Panc1 (cell line): Measurements from ENCODE around the gene PCTP. TPM values are rescaled to one million over a fixed set of nuclear protein-coding genes. Genes with fewer than 3 reads are reported as not detected.

Experiments
- ATAC-seq: fragments of 200-7000 bp; cut with Tn5 transposase; 2 replicates; pipeline ENCODE4 v1.9.1; 2020; ENCODE audit warnings: mild to moderate bottlenecking, moderate library complexity
- BruUV-seq: library from RNA; stranded (reverse); fragments of 400-500 nt; replicated peaks from 2 replicates; lab custom pipeline; 2021; lab: Mats Ljungman, UMichigan
- CTCF ChIA-PET: fragments of 300-600 bp; sonication (Branson Sonifier 250); formaldehyde crosslinking; loops from one replicate; lab custom pipeline; 2022; ENCODE audit warnings: antibody characterized with exemption; lab: Charles Lee
- POLR2A ChIA-PET: fragments of 300-600 bp; sonication (Branson Sonifier 250); formaldehyde crosslinking; loops from one replicate; lab custom pipeline; 2022; ENCODE audit warnings: antibody characterized with exemption; lab: Charles Lee
- DNase-seq: peaks from one replicate; pipeline ENCODE4 v3.0.0-alpha.2; 2010; ENCODE audit warnings: low read depth, low spot score
- H3K27ac ChIP-seq: 2 replicates; pipeline ENCODE4 v1.5.1; 2011; ENCODE audit warnings: mild to moderate bottlenecking, low read length, inconsistent platforms
- H3K27me3 ChIP-seq: fragments of 200-500 bp; sonication (Bioruptor generic); 2 replicates; pipeline ENCODE4 v1.6.0; 2014; ENCODE audit warnings: low read length, inconsistent platforms; ENCODE audit not compliant: control insufficient read depth, insufficient read depth
- H3K36me3 ChIP-seq: fragments of 200-500 bp; sonication (Bioruptor generic); 2 replicates; pipeline ENCODE4 v1.5.1; 2014; ENCODE audit warnings: inconsistent platforms, mild to moderate bottlenecking, low read length, moderate library complexity; ENCODE audit not compliant: control insufficient read depth, insufficient read depth
- H3K4me1 ChIP-seq: 2 replicates; pipeline ENCODE4 v1.5.1; 2011; ENCODE audit warnings: inconsistent platforms, mild to moderate bottlenecking, low read length, moderate library complexity; ENCODE audit not compliant: control insufficient read depth, insufficient read depth
- H3K4me3 ChIP-seq, 2 experiments: 2 replicates each; pipeline ENCODE4 v1.5.1; 2011 to 2012; ENCODE audit warnings: low read depth in 2 of 2, low read length in 2 of 2, mild to moderate bottlenecking in 2 of 2, inconsistent platforms in 1 of 2, moderate library complexity in 1 of 2
- H3K9me3 ChIP-seq: fragments of 200-500 bp; sonication (Bioruptor generic); 2 replicates; pipeline ENCODE4 v1.5.1; 2014; ENCODE audit warnings: low read depth, mild to moderate bottlenecking, inconsistent platforms, low read length, moderate library complexity; ENCODE audit not compliant: control insufficient read depth, insufficient read depth
- POLR2AphosphoS5 ChIP-seq: IDR thresholded peaks from 2 replicates; pipeline ENCODE4 v1.6.1; 2012; ENCODE audit warnings: mild to moderate bottlenecking, low read depth, low read length, moderate library complexity
- SIN3A ChIP-seq: IDR thresholded peaks from 2 replicates; pipeline ENCODE4 v1.6.1; 2012; ENCODE audit warnings: low read depth, mild to moderate bottlenecking, low read length, moderate library complexity, borderline replicate concordance; ENCODE audit not compliant: insufficient read depth
- TCF7L2 ChIP-seq: IDR thresholded peaks from 2 replicates; pipeline ENCODE4 v1.6.1; 2011; ENCODE audit warnings: mild to moderate bottlenecking, low read depth, low read length, inconsistent platforms
- in situ Hi-C: cut with HindIII; loops from 2 replicates; pipeline ENCODE4 v1.10.0; 2016; ENCODE audit warnings: low sequenced_read_pairs, low pct_unique_long_range_greater_than_20kb
- intact Hi-C: fragments of 100-400 bp; cut with micrococcal nuclease; formaldehyde crosslinking; loops from one replicate; pipeline ENCODE4 v1.10.0; 2022; ENCODE audit not compliant: unreplicated experiment
- total RNA-seq: library from RNA; stranded (reverse); gene quantifications from one replicate; pipeline ENCODE4 v1.2.1, GENCODE V29; 2021; ENCODE audit not compliant: unreplicated experiment
- TF ChIP-seq, protein P1 (sequence below): fragments of 450-650 bp; IDR thresholded peaks from 2 replicates; pipeline ENCODE4 v1.5.1; 2017; ENCODE audit warnings: mild to moderate bottlenecking
- TF ChIP-seq, protein P2 (sequence below), 2 experiments: IDR thresholded peaks; 2 replicates each; pipeline ENCODE4 v1.6.1; 2011 to 2012; ENCODE audit warnings: low read depth in 2 of 2, control low read depth in 1 of 2, low read length in 1 of 2, mild to moderate bottlenecking in 1 of 2, moderate library complexity in 1 of 2; ENCODE audit not compliant: insufficient read depth in 1 of 2

PCTP gene
- total RNA-seq, 1 experiment from 2014 or later, result 23.7 TPM

DNA sequence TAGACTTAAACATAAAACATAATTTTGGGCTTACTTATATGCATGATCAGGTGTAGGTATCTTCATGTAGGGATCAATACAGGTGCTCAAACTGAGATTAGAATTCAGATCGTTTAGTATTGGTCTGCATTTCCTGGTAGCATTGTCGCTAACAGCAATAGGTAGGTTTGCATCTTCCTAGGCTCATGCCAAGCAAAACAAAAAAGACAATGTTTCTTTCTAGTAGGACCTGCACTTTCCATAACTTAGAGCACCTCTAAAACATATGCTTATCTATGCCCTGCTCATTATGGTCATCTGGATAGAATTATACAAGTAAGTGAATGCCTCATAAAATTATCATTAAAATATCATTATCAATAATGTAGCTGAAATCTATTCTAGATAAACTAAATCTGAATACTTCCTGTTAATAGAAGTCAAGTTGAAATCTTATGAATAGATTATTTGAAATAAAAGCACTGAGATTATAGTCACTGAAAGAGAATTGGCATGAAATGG lies 26.7 kb downstream of the PCTP start:
- in situ Hi-C loops, result no loop called here
- POLR2A ChIA-PET, result interaction anchor here (0.7 kb wide), 1 partner anchor 1068 kb away, joined by 10 read pairs; no protein-coding TSS in a partner anchor
- DNase-seq (no peak), ATAC-seq (no peak)
- intact Hi-C loops, result loop anchor here (10.0 kb wide), 1 partner anchor 173 kb away; no protein-coding TSS in a partner anchor
- no peaks in the 10 kb centered on the region for H3K4me1 ChIP-seq
- no peak overlapping the region for H3K27ac ChIP-seq
- no peak overlapping the region for H3K4me3 ChIP-seq
- no peaks in the 10 kb centered on the region for H3K9me3 ChIP-seq
- CTCF ChIA-PET, result no interaction called here
- TF ChIP-seq POLR2AphosphoS5 (no peak), SIN3A (no peak), TCF7L2 (no peak)
- TF ChIP-seq, protein P1, sequence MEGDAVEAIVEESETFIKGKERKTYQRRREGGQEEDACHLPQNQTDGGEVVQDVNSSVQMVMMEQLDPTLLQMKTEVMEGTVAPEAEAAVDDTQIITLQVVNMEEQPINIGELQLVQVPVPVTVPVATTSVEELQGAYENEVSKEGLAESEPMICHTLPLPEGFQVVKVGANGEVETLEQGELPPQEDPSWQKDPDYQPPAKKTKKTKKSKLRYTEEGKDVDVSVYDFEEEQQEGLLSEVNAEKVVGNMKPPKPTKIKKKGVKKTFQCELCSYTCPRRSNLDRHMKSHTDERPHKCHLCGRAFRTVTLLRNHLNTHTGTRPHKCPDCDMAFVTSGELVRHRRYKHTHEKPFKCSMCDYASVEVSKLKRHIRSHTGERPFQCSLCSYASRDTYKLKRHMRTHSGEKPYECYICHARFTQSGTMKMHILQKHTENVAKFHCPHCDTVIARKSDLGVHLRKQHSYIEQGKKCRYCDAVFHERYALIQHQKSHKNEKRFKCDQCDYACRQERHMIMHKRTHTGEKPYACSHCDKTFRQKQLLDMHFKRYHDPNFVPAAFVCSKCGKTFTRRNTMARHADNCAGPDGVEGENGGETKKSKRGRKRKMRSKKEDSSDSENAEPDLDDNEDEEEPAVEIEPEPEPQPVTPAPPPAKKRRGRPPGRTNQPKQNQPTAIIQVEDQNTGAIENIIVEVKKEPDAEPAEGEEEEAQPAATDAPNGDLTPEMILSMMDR, result no peak
- TF ChIP-seq, protein P2, sequence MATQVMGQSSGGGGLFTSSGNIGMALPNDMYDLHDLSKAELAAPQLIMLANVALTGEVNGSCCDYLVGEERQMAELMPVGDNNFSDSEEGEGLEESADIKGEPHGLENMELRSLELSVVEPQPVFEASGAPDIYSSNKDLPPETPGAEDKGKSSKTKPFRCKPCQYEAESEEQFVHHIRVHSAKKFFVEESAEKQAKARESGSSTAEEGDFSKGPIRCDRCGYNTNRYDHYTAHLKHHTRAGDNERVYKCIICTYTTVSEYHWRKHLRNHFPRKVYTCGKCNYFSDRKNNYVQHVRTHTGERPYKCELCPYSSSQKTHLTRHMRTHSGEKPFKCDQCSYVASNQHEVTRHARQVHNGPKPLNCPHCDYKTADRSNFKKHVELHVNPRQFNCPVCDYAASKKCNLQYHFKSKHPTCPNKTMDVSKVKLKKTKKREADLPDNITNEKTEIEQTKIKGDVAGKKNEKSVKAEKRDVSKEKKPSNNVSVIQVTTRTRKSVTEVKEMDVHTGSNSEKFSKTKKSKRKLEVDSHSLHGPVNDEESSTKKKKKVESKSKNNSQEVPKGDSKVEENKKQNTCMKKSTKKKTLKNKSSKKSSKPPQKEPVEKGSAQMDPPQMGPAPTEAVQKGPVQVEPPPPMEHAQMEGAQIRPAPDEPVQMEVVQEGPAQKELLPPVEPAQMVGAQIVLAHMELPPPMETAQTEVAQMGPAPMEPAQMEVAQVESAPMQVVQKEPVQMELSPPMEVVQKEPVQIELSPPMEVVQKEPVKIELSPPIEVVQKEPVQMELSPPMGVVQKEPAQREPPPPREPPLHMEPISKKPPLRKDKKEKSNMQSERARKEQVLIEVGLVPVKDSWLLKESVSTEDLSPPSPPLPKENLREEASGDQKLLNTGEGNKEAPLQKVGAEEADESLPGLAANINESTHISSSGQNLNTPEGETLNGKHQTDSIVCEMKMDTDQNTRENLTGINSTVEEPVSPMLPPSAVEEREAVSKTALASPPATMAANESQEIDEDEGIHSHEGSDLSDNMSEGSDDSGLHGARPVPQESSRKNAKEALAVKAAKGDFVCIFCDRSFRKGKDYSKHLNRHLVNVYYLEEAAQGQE (IDR thresholded peaks at IDR 0.05; ENCODE audit: insufficient read depth in 1 of 2, low read depth in 2 of 2, low read length in 1 of 2), result no peak
- H3K27me3 ChIP-seq, result no peaks in the 10 kb centered on the region
- no peaks in the 10 kb centered on the region for H3K36me3 ChIP-seq
- no TSS peak for BruUV-seq

DNA sequence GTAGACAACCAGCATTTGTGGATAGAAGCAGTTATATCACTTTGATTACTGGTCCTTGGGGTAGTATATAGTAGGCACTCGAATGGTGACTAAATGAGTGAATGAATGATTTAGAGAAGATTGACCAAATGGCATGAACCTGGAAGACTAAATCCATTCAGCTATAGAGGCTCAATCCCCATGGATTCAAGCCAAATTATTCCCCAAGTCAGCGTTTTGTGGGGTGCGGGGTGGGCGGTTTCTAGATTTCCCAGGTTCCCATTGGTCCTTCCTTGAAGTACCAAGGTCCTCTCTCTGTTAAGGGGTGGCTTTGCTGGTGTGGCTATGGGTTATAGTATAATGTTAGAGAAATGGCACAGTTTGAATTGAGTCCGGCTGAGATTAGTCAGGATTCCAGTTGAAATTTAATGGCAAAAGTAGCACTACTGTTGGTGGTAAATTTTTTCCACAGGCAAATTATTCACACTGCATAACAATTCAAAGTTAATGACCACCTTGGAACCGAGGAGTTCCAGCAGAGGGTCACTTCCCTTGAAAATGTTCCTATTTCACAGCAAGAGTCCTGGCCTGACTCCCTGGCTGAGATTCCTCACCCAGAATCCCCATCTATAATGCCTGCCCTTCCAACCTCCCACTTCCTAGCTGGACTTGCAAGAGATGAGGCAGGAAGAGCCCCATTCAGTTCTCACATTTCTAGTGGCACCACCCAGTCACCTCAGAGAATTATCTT lies 27.7 kb downstream of the PCTP start:
- H3K36me3 ChIP-seq, result no peaks in the 10 kb centered on the region
- H3K4me3 ChIP-seq, result no peak overlapping the region
- BruUV-seq, result no TSS peak
- H3K27me3 ChIP-seq, result no peaks in the 10 kb centered on the region
- no peaks in the 10 kb centered on the region for H3K9me3 ChIP-seq
- DNase-seq (no peak), ATAC-seq (no peak)
- intact Hi-C loops (loop anchor here (10.0 kb wide), 1 partner anchor 174 kb away; no protein-coding TSS in a partner anchor), in situ Hi-C loops (no loop called here)
- TF ChIP-seq SIN3A (no peak), POLR2AphosphoS5 (no peak), TCF7L2 (no peak)
- TF ChIP-seq, protein P2 (IDR thresholded peaks at IDR 0.05; ENCODE audit: insufficient read depth in 1 of 2, low read depth in 2 of 2, low read length in 1 of 2), result no peak
- TF ChIP-seq, protein P1, result no peak
- POLR2A ChIA-PET, result no interaction called here
- CTCF ChIA-PET, result no interaction called here
- no peak overlapping the region for H3K27ac ChIP-seq
- no peaks in the 10 kb centered on the region for H3K4me1 ChIP-seq
